ENCODE results near the gene GPRC5C. TPM values are rescaled to one million over a fixed set of nuclear protein-coding genes. Genes with fewer than 3 reads are reported as not detected.

GPRC5C gene
- total RNA-seq, 1 donor from 2014 or later = 70.4 TPM

DNA sequence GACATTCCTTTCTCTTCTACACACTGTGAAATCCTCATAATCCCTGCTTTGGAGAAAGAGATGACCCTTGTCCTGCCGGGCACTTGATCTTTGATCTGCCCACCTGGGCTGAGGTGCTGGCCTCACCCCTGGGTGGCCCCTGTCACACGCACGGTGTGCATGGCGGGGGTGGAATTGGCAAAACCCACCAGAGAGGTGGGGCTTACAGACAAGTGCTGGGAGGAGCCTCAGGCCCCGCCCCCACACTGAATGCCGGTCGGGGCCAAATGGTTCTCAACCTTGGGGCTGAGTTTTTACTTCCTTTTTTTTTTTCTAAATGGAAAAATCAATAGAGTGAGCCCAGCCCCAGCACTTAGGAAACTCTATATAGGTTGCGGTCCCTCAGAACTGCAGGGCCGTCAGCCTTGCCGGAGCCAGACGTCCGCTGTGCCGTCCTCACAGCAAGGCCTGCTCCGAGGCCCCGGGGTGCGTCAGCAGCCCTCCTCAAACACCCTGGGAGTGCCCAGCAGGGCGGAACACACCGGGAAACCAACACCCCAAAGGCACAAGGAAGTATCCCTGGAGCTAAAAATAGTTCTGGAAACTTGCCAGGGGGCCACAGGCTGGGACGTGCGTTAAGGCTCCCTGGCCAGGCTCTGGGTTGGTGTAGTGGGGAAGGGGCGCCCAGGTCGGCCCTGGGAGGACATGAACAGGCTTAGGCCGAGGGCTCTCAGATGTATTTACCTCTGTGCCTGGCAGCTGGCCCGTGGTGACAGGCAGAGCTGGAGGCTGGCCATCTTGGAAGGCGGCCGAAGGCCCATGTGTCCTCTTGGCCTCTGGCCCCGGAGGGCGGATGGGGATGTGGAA is 11.0 kb downstream of the GPRC5C start:
- TF ChIP-seq EZH2 (IDR thresholded peaks at IDR 0.05; ENCODE audit: insufficient read depth, low read length) = no peak
- Histone ChIP-seq H3K4me1 (ENCODE audit: insufficient read depth, low read length) (peaks cover 4% of the 10 kb centered on the region), H2AFZ (ENCODE audit: low read depth, low read length) (no peak overlapping the region), H3K36me3 (ENCODE audit: insufficient read depth, low read length) (no peaks in the 10 kb centered on the region), H3K4me3 (ENCODE audit: insufficient read depth, low read depth, low read length) (no peak overlapping the region), H3K4me2 (ENCODE audit: low read length) (peak overlapping the region; percentile 26), H3K79me2 (ENCODE audit: insufficient read depth, low read length) (no peaks in the 10 kb centered on the region), H3K27me3 (ENCODE audit: insufficient read depth, low read length) (no peaks in the 10 kb centered on the region), H3K9ac (ENCODE audit: low read length) (no peak overlapping the region), H3K27ac (ENCODE audit: low read depth, low read length) (no peak overlapping the region), H4K20me1 (ENCODE audit: insufficient read depth, low read length) (no peaks in the 10 kb centered on the region), H3K9me3 (ENCODE audit: insufficient read depth, low read depth, low read length) (no peaks in the 10 kb centered on the region)
- Mint-ChIP-seq H3K27ac (ENCODE audit: unreplicated experiment) (peak overlapping the region; percentile 53), H3K4me1 (ENCODE audit: low read depth, unreplicated experiment) (peaks cover 6% of the 10 kb centered on the region), H3K4me3 (ENCODE audit: unreplicated experiment) (no peak overlapping the region), H3K27me3 (ENCODE audit: low read depth, unreplicated experiment) (no peaks in the 10 kb centered on the region), H3K9me3 (ENCODE audit: unreplicated experiment) (peaks cover 6% of the 10 kb centered on the region), H3K36me3 (ENCODE audit: low read depth, unreplicated experiment) (peaks cover 37% of the 10 kb centered on the region)
- FAIRE-seq = no peak
- no peak for DNase-seq (ENCODE audit: low read depth)

DNA sequence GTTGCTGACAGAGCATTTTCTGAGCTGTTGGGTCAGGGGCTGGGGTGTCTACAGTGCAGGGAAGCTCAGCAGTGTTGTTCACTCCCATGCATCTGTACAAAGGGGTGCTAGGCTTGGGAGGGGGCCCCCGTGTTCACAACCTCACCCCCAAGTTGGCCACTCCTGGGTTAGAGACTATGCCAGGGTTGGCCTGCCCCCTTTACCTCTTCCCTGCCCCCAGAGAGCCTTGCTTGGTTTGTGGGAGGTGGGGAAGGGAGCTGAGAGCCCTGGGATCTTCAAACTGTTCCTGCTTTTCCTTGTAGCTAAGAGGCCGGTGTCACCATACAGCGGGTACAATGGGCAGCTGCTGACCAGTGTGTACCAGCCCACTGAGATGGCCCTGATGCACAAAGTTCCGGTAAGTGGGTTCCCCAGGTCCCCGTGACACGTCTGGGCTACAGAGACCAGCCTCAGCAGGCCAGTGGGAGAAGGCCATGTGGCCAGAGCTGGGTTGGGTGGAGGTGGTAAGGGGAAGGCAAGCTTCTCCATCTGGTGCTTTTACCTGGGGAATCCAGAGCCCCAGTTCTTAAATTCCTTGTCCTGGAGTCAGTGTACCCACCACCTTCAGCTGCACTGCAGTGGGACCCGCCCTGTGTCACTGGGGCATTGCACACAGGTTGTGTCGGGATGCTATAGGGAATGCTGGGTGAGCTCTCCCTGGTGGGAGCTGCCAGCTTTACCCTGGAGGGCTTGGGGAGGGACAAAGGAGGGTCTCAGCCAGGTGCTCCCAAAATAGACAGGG is 11.8 kb downstream of the GPRC5C start:
- Histone ChIP-seq H2AFZ (ENCODE audit: low read depth, low read length) (no peak overlapping the region), H3K27me3 (ENCODE audit: insufficient read depth, low read length) (no peaks in the 10 kb centered on the region), H3K9me3 (ENCODE audit: insufficient read depth, low read depth, low read length) (no peaks in the 10 kb centered on the region), H3K79me2 (ENCODE audit: insufficient read depth, low read length) (no peaks in the 10 kb centered on the region), H3K9ac (ENCODE audit: low read length) (no peak overlapping the region), H3K36me3 (ENCODE audit: insufficient read depth, low read length) (no peaks in the 10 kb centered on the region), H4K20me1 (ENCODE audit: insufficient read depth, low read length) (no peaks in the 10 kb centered on the region), H3K4me2 (ENCODE audit: low read length) (no peak overlapping the region), H3K27ac (ENCODE audit: low read depth, low read length) (no peak overlapping the region), H3K4me1 (ENCODE audit: insufficient read depth, low read length) (peaks cover 4% of the 10 kb centered on the region), H3K4me3 (ENCODE audit: insufficient read depth, low read depth, low read length) (no peak overlapping the region)
- no peaks in the 10 kb centered on the region for H3K27me3 Mint-ChIP-seq (ENCODE audit: low read depth, unreplicated experiment)
- H3K36me3 Mint-ChIP-seq (ENCODE audit: low read depth, unreplicated experiment) = peaks cover 34% of the 10 kb centered on the region
- no peak for DNase-seq (ENCODE audit: low read depth)
- no peak for TF ChIP-seq EZH2 (IDR thresholded peaks at IDR 0.05; ENCODE audit: insufficient read depth, low read length)
- TF ChIP-seq, protein P1, sequence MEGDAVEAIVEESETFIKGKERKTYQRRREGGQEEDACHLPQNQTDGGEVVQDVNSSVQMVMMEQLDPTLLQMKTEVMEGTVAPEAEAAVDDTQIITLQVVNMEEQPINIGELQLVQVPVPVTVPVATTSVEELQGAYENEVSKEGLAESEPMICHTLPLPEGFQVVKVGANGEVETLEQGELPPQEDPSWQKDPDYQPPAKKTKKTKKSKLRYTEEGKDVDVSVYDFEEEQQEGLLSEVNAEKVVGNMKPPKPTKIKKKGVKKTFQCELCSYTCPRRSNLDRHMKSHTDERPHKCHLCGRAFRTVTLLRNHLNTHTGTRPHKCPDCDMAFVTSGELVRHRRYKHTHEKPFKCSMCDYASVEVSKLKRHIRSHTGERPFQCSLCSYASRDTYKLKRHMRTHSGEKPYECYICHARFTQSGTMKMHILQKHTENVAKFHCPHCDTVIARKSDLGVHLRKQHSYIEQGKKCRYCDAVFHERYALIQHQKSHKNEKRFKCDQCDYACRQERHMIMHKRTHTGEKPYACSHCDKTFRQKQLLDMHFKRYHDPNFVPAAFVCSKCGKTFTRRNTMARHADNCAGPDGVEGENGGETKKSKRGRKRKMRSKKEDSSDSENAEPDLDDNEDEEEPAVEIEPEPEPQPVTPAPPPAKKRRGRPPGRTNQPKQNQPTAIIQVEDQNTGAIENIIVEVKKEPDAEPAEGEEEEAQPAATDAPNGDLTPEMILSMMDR (IDR thresholded peaks at IDR 0.05; ENCODE audit: insufficient read depth, low read depth, low read length) = no peak
- H3K4me3 Mint-ChIP-seq (ENCODE audit: unreplicated experiment) = no peak overlapping the region
- no peak overlapping the region for H3K27ac Mint-ChIP-seq (ENCODE audit: unreplicated experiment)
- peaks cover 4% of the 10 kb centered on the region for H3K9me3 Mint-ChIP-seq (ENCODE audit: unreplicated experiment)
- H3K4me1 Mint-ChIP-seq (ENCODE audit: low read depth, unreplicated experiment) = peaks cover 6% of the 10 kb centered on the region
- FAIRE-seq = no peak

DNA sequence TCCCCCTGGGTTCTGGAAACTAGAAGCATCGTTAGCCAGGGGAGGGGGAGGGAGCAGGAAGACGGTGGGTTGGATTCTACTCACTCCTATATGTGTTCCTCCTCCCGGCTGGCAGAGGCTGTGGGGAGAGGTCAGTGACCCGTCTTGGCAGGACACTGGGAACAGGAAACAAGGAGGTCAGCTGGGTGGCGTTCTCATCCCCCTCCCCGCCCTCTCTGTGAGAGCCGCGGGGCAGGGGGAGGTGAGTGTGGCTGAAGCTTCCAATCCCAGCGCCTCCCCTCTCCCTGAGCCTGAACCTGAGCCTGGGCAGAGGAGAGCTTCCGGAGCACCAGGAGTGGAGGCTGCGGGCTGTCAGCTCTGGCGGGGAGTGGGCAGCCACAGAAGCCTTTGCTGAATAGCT is 12.5 kb downstream of the GPRC5C start:
- Mint-ChIP-seq H3K27me3 (ENCODE audit: low read depth, unreplicated experiment) (no peaks in the 10 kb centered on the region), H3K4me3 (ENCODE audit: unreplicated experiment) (no peak overlapping the region), H3K27ac (ENCODE audit: unreplicated experiment) (no peak overlapping the region), H3K4me1 (ENCODE audit: low read depth, unreplicated experiment) (peaks cover 6% of the 10 kb centered on the region), H3K9me3 (ENCODE audit: unreplicated experiment) (no peaks in the 10 kb centered on the region), H3K36me3 (ENCODE audit: low read depth, unreplicated experiment) (peaks cover 27% of the 10 kb centered on the region)
- Histone ChIP-seq H3K9ac (ENCODE audit: low read length) (no peak overlapping the region), H3K27me3 (ENCODE audit: insufficient read depth, low read length) (no peaks in the 10 kb centered on the region), H4K20me1 (ENCODE audit: insufficient read depth, low read length) (no peaks in the 10 kb centered on the region), H2AFZ (ENCODE audit: low read depth, low read length) (no peak overlapping the region), H3K79me2 (ENCODE audit: insufficient read depth, low read length) (no peaks in the 10 kb centered on the region), H3K9me3 (ENCODE audit: insufficient read depth, low read depth, low read length) (no peaks in the 10 kb centered on the region), H3K27ac (ENCODE audit: low read depth, low read length) (no peak overlapping the region), H3K4me2 (ENCODE audit: low read length) (no peak overlapping the region), H3K36me3 (ENCODE audit: insufficient read depth, low read length) (no peaks in the 10 kb centered on the region), H3K4me3 (ENCODE audit: insufficient read depth, low read depth, low read length) (no peak overlapping the region), H3K4me1 (ENCODE audit: insufficient read depth, low read length) (peaks cover 4% of the 10 kb centered on the region)
- FAIRE-seq (no peak), DNase-seq (ENCODE audit: low read depth) (no peak)
- TF ChIP-seq, protein P1 (IDR thresholded peaks at IDR 0.05; ENCODE audit: insufficient read depth, low read depth, low read length) = no peak
- TF ChIP-seq EZH2 (IDR thresholded peaks at IDR 0.05; ENCODE audit: insufficient read depth, low read length) = no peak
